K562 (cell line): ENCODE measurements around the gene LIF. TPM values are rescaled to one million over a fixed set of nuclear protein-coding genes. Genes with fewer than 3 reads are reported as not detected.

ENCODE experiments used
- ATAC-seq: fragments of 200-7000 bp; cut with Tn5 transposase; 3 replicates; pipeline ENCODE4 v1.9.1; 2020; ENCODE audit warnings: moderate library complexity
- BruUV-seq: library from RNA; stranded (reverse); fragments of 400-500 nt; replicated peaks from 2 replicates; lab custom pipeline; 2021; lab: Mats Ljungman, UMichigan
- CTCF ChIA-PET: fragments of 300-600 bp; formaldehyde crosslinking; extraction: SDS; loops from one replicate; lab custom pipeline; 2021; ENCODE audit warnings: low intra/inter-chr PET ratio; lab: Yijun Ruan, JAX
- POLR2A ChIA-PET: fragments of 300-600, 350-650 bp; sonication (Branson Sonifier 250); formaldehyde crosslinking; extraction: SDS; loops from one replicate; lab custom pipeline; 2021; ENCODE audit warnings: antibody characterized with exemption, inconsistent platforms; lab: Yijun Ruan, JAX
- DNase-seq, 4 experiments: peaks; one replicate each; pipeline versions ENCODE4 v3.0.0 to v3.0.0-alpha.2; 2011 to 2018; ENCODE audit warnings: low spot score in 3 of 4, mixed read lengths in 3 of 4; ENCODE audit errors: extremely low read depth in 1 of 4
- FAIRE-seq: peaks from 2 replicates; lab custom pipeline; 2011; peaks lifted over from hg19 to GRCh38; lab: Jason Lieb, UNC
- H2AFZ ChIP-seq: 2 replicates; pipeline ENCODE4 v1.6.0; 2011; ENCODE audit warnings: low read depth, low read length, control low read depth, inconsistent platforms
- H3K27ac ChIP-seq: fragments of 200-600 bp; 3 replicates; pipeline ENCODE4 v1.8.0; 2011; ENCODE audit warnings: low read depth, mild to moderate bottlenecking, control low read depth, inconsistent platforms, low read length, moderate library complexity, mixed read lengths; ENCODE audit errors: extremely low read depth
- H3K27me3 ChIP-seq, 2 experiments: fragments of 300-600 bp in 1 of 2; 2 replicates in 1 of 2; 3 replicates in 1 of 2; pipeline versions ENCODE4 v1.6.0 to v1.8.0; 2011; ENCODE audit warnings: inconsistent platforms in 2 of 2, low read length in 2 of 2, mild to moderate bottlenecking in 1 of 2, mixed read lengths in 1 of 2, moderate library complexity in 1 of 2; ENCODE audit not compliant: control insufficient read depth in 2 of 2, insufficient read depth in 2 of 2
- H3K36me3 ChIP-seq: fragments of 300-600 bp; 3 replicates; pipeline ENCODE4 v1.8.0; 2011; ENCODE audit warnings: mild to moderate bottlenecking, low read length, inconsistent platforms; ENCODE audit not compliant: control insufficient read depth, insufficient read depth
- H3K4me1 ChIP-seq, 2 experiments: fragments of 200-600 bp in 1 of 2; replicated peaks in 1 of 2; 2 replicates in 1 of 2; 3 replicates in 1 of 2; pipeline versions ENCODE4 v1.5.1 to v1.8.0; 2011; ENCODE audit warnings: inconsistent platforms in 2 of 2, low read length in 2 of 2, mild to moderate bottlenecking in 1 of 2, mixed read lengths in 1 of 2, moderate library complexity in 1 of 2; ENCODE audit not compliant: control insufficient read depth in 2 of 2, insufficient read depth in 2 of 2
- H3K4me2 ChIP-seq: 2 replicates; pipeline ENCODE4 v1.6.1; 2011; ENCODE audit warnings: low read length, control low read depth, inconsistent platforms, mixed read lengths; ENCODE audit not compliant: insufficient read depth
- H3K4me3 ChIP-seq: fragments of 200-600 bp; sonication (generic), shearing (Covaris generic); 2 replicates; pipeline ENCODE4 v1.5.1; 2016; ENCODE audit warnings: control low read depth, inconsistent platforms
- H3K79me2 ChIP-seq: fragments of 200-600 bp; 3 replicates; pipeline ENCODE4 v1.8.0; 2011; ENCODE audit warnings: low read length, inconsistent platforms; ENCODE audit not compliant: control insufficient read depth, insufficient read depth
- H3K9ac ChIP-seq, 2 experiments: 2 replicates each; pipeline versions ENCODE4 v1.6.0 to v1.6.1; 2011; ENCODE audit warnings: low read depth in 2 of 2, low read length in 2 of 2, control low read depth in 1 of 2, inconsistent platforms in 1 of 2, mild to moderate bottlenecking in 1 of 2, mixed read lengths in 1 of 2; ENCODE audit not compliant: insufficient read depth in 1 of 2
- H3K9me1 ChIP-seq: one replicate; pipeline ENCODE4 v1.6.0; 2011; ENCODE audit warnings: inconsistent platforms, mild to moderate bottlenecking, low read length, moderate library complexity; ENCODE audit not compliant: control insufficient read depth, insufficient read depth
- H3K9me3 ChIP-seq: replicated peaks from 2 replicates; pipeline ENCODE4 v1.5.1; 2011; ENCODE audit warnings: low read depth, low read length, inconsistent platforms; ENCODE audit not compliant: control insufficient read depth, insufficient read depth
- H4K20me1 ChIP-seq: replicated peaks from 2 replicates; pipeline ENCODE4 v1.6.1; 2011; ENCODE audit warnings: low read length, inconsistent platforms, mixed read lengths; ENCODE audit not compliant: control insufficient read depth, insufficient read depth
- ARID3B ChIP-seq: fragments of 250-450 bp; sonication (Bioruptor Pico); IDR thresholded peaks from 2 replicates; pipeline ENCODE4 v1.4.0; 2020; ENCODE audit warnings: borderline replicate concordance
- CBX1 ChIP-seq: sonication (generic); IDR thresholded peaks from 2 replicates; pipeline ENCODE4 v1.6.1; 2016; ENCODE audit warnings: antibody characterized with exemption, low read depth, mild to moderate bottlenecking
- MCM7 ChIP-seq, 2 experiments: fragments of 450-650 bp; IDR thresholded peaks; 2 replicates each; pipeline ENCODE4 v1.6.1; 2016 to 2018
- POLR2AphosphoS5 ChIP-seq: IDR thresholded peaks from 2 replicates; pipeline ENCODE4 v1.6.1; 2011; ENCODE audit warnings: mild to moderate bottlenecking, low read depth, low read length, moderate library complexity; ENCODE audit not compliant: control insufficient read depth, insufficient read depth
- WGBS: fragments of 100-300 bp; shearing (Covaris generic); methylation state at CpG from one replicate; pipeline ENCODE4 v1.1.6; 2016; ENCODE audit warnings: low coverage, mixed read lengths; ENCODE audit not compliant: insufficient coverage; ENCODE audit errors: missing lambda C conversion rate; 5-methylcytosine and 5-hydroxymethylcytosine counted together
- in situ Hi-C: fragments of 300-500 bp; cut with MboI; formaldehyde crosslinking; loops from 4 replicates; pipeline ENCODE4 v1.15.0; 2018; ENCODE audit warnings: inconsistent platforms, mixed read lengths
- intact Hi-C: fragments of 100-400 bp; cut with micrococcal nuclease; formaldehyde crosslinking; loops from 2 replicates; pipeline ENCODE4 v1.14.2; 2022
- polyA plus RNA-seq, 8 experiments: library from polyadenylated mRNA; depleted of rRNA in 4 of 8; stranded (reverse) in 5 of 8; unstranded in 3 of 8; fragments of >200 nt; fragmentation: Nextera tagmentation in 2 of 8; fragmentation: Illumina TruSeq in 1 of 8; extraction: Ambion mirVana in 2 of 8; extraction: Trizol in 1 of 8; gene quantifications; 2 replicates each; pipeline versions ENCODE4 v1.2.1 to v1.2.3, GENCODE V29; 2011 to 2014; ENCODE audit warnings: inconsistent platforms in 1 of 8, missing spikeins in 1 of 8
- total RNA-seq, 7 experiments: library from RNA; depleted of rRNA in 6 of 7; stranded (reverse); fragments of >200 nt in 6 of 7; fragmentation: Illumina TruSeq in 2 of 7; extraction: Trizol in 2 of 7; gene quantifications; 2 replicates each; pipeline versions ENCODE4 v1.2.1 to v1.2.3, GENCODE V29; 2011 to 2021; ENCODE audit warnings: low replicate concordance in 1 of 7

LIF gene
- total and polyA plus RNA-seq, 9 of the 15 experiments (the other 6 are each of a cell fraction or from before 2014, with no cell fraction given): 0.05 to 0.39 (median 0.18) TPM; not detected in 3

- TF ChIP-seq ARID3B (CRISPR knock-in tag): no peak
Measured at GRCh38 chr22:30198921-30199320, 47.6 kb downstream of the LIF start (continued).

- Histone ChIP-seq H3K4me2 (no peak overlapping the region), H3K9ac (no peak overlapping the region), H3K4me3 (no peak overlapping the region), H3K4me1 (peaks cover 0 to 19% of the 10 kb centered on the region in 2 experiments; a peak in 3 of 5 replicates), H3K27me3 (no peaks in the 10 kb centered on the region), H3K36me3 (no peaks in the 10 kb centered on the region), H4K20me1 (no peaks in the 10 kb centered on the region), H3K79me2 (no peaks in the 10 kb centered on the region), H3K27ac (no peak overlapping the region), H3K9me3 (peaks cover 4% of the 10 kb centered on the region; the same call in 1 of the 2 replicates), H3K9me1 (no peaks in the 10 kb centered on the region), H2AFZ (no peak overlapping the region)
- CTCF ChIA-PET: no interaction called here
- no peak for ATAC-seq
- WGBS: 62% methylated on average over 5 of the region's 5 CpGs
- intact Hi-C loops: no loop called here
- TF ChIP-seq MCM7 (IDR thresholded peaks at IDR 0.05) (no peak), POLR2AphosphoS5 (no peak), CBX1 (no peak)
- no peak for DNase-seq
- no TSS peak for BruUV-seq
- no peak for FAIRE-seq
- in situ Hi-C loops: no loop called here
- POLR2A ChIA-PET: no interaction called here
Measured at GRCh38 chr22:30198152-30198825, 48.3 kb downstream of the LIF start.
